PFSK-1 (cell line): ENCODE measurements around the gene YTHDF1.

Source experiments
- FOXP2 ChIP-seq: optimal IDR thresholded peaks from 2 replicates; pipeline ENCODE3; 2011; ENCODE audit warnings: borderline replicate concordance, control low read depth, inconsistent platforms; ENCODE audit not compliant: insufficient read depth; ENCODE audit errors: extremely low read length, extremely low read depth
- POLR2AphosphoS5 ChIP-seq: IDR thresholded peaks from 2 replicates; pipeline ENCODE4 v1.6.1; 2012; ENCODE audit warnings: low read depth, mild to moderate bottlenecking, control low read depth, low read length, moderate library complexity
- SIN3A ChIP-seq: IDR thresholded peaks from 2 replicates; pipeline ENCODE4 v1.6.1; 2012; ENCODE audit warnings: mild to moderate bottlenecking, low read length, moderate library complexity, borderline replicate concordance; ENCODE audit not compliant: insufficient read depth
- TAF1 ChIP-seq: IDR thresholded peaks from 2 replicates; pipeline ENCODE4 v1.6.1; 2012; ENCODE audit warnings: low read length, control low read depth, borderline replicate concordance; ENCODE audit not compliant: insufficient read depth
- TF ChIP-seq, protein P1 (sequence below), 2 experiments: IDR thresholded peaks; 2 replicates each; pipeline versions ENCODE4 v1.6.1 to v1.8.0; 2011 to 2012; ENCODE audit warnings: low read depth in 2 of 2, low read length in 2 of 2, control low read depth in 1 of 2, inconsistent platforms in 1 of 2, mild to moderate bottlenecking in 1 of 2, moderate library complexity in 1 of 2; ENCODE audit not compliant: insufficient read depth in 1 of 2

YTHDF1 gene

DNA sequence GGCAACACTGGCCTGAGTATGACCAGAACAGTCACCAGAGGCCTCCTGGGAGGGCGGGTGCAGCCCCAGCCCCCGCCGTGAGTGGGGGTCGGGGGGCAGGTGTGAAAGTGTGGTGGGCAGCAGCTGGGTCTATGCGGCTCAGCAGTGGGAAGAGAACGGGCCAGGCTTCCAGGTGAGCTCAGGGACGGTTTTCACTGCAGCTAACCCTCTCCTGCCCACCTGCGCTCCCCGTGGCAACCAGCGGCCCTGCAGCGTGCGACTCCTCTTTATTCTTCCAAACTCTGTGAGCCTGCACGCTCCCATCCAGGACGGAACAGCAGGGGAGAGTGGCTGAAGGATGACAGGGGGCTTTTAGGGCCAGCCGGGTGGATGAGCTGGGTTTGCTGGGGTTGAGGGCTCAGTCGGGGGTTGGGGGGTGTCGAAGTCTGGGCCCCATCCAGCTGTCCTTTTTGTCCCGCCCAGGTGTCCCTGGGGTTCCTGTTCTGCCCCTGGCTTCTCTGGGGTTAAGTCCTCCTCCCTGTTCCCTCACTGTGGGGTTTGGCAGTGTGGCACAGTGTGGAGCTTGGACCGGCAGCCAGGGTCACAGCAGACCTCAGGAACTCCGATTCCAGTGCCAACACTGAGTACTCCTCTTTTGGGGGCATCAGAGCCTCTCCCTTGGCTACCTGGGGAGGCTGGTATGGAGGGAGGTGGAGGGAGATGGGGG, 18.9 kb upstream of the YTHDF1 start:
- no peak for TF ChIP-seq FOXP2
- TF ChIP-seq SIN3A = no peak
- TF ChIP-seq POLR2AphosphoS5 = no peak
- TF ChIP-seq, protein P1, sequence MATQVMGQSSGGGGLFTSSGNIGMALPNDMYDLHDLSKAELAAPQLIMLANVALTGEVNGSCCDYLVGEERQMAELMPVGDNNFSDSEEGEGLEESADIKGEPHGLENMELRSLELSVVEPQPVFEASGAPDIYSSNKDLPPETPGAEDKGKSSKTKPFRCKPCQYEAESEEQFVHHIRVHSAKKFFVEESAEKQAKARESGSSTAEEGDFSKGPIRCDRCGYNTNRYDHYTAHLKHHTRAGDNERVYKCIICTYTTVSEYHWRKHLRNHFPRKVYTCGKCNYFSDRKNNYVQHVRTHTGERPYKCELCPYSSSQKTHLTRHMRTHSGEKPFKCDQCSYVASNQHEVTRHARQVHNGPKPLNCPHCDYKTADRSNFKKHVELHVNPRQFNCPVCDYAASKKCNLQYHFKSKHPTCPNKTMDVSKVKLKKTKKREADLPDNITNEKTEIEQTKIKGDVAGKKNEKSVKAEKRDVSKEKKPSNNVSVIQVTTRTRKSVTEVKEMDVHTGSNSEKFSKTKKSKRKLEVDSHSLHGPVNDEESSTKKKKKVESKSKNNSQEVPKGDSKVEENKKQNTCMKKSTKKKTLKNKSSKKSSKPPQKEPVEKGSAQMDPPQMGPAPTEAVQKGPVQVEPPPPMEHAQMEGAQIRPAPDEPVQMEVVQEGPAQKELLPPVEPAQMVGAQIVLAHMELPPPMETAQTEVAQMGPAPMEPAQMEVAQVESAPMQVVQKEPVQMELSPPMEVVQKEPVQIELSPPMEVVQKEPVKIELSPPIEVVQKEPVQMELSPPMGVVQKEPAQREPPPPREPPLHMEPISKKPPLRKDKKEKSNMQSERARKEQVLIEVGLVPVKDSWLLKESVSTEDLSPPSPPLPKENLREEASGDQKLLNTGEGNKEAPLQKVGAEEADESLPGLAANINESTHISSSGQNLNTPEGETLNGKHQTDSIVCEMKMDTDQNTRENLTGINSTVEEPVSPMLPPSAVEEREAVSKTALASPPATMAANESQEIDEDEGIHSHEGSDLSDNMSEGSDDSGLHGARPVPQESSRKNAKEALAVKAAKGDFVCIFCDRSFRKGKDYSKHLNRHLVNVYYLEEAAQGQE (IDR thresholded peaks at IDR 0.05; ENCODE audit: insufficient read depth in 1 of 2, low read depth in 2 of 2, low read length in 2 of 2) = no peak
- TF ChIP-seq TAF1 = no peak

DNA sequence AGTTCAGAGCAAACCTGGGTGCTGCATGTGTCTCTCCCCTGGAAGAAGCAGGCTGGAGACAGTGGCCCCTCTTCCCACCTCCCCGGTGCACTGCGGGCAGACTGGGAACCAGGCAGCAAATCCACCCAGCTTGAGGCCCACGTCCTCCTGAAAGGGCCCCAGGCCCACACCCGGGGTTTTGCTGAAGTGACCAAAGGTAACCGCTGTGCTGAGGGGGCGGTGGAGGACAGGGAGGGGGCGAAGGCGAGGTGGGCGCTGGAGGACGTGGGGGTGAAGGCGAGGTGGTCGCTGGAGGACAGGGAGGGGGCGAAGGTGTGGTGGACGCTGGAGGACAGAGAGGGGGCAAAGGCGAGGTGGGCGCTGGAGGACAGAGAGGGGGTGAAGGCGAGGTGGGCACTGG, 18.0 kb upstream of the YTHDF1 start:
- TF ChIP-seq SIN3A (no peak), FOXP2 (no peak), TAF1 (no peak), POLR2AphosphoS5 (no peak)
- TF ChIP-seq, protein P1 (IDR thresholded peaks at IDR 0.05; ENCODE audit: insufficient read depth in 1 of 2, low read depth in 2 of 2, low read length in 2 of 2) = no peak

DNA sequence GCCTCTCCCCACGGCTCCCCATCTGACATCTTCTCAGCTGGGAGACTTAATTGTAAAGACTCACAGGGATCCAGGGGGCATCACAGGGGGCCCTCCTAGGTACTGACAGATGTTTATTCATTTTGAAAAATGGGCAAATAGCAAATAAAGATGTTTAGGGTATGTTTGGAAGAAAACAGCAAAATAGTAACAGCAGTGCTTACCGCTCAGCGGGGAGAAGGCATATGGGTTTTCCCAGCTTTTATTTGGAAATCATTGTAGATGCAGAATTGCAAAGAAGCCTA, 17.1 kb upstream of the YTHDF1 start:
- TF ChIP-seq FOXP2 (no peak), POLR2AphosphoS5 (no peak), SIN3A (no peak), TAF1 (no peak)
- TF ChIP-seq, protein P1 (IDR thresholded peaks at IDR 0.05; ENCODE audit: insufficient read depth in 1 of 2, low read depth in 2 of 2, low read length in 2 of 2) = no peak

DNA sequence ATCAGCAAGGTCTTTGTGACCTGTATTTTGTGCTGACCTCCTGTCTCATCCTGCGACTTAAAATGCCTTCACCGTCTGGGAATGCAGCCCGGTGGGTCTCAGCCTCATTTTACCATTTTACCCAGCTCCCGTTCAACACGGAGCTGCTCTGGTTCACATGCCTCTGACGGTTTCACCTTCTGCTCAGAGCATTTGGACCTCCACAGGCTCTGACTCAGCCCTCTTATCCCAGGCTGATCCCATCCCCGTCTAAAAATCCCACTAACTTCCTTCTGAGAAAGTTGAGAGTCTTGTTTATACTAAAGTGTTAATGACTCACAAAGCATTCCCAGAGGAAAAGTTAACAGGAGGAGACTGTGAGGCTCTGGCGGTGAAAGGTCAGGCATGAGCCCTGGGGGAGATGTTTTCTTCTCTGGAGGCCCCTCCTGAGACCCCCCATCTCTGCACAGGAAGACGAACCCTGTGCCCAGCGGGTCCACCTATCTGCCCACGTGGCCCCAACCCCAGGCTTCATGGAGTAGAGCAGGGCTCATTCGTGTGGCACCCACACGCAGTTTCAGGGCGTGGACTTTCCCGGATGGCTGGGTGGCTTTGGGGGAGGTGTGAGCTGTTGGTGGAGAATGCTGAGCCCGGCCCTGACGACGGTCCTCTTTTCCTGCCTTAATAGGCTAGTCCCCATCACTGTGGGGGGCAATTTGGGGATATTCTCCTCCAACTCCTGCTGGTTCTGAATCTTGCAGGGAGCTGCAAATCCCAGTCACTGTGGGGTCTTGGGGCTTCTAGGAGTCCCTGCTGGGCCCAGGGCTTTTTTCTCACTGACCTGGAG, 16.5 kb upstream of the YTHDF1 start:
- TF ChIP-seq FOXP2 = no peak
- TF ChIP-seq TAF1 = no peak
- TF ChIP-seq, protein P1 (IDR thresholded peaks at IDR 0.05; ENCODE audit: insufficient read depth in 1 of 2, low read depth in 2 of 2, low read length in 2 of 2) = no peak
- TF ChIP-seq POLR2AphosphoS5 = no peak
- TF ChIP-seq SIN3A = no peak
